ENCODE measurements around the gene KCNH3. TPM values are rescaled to one million over a fixed set of nuclear protein-coding genes. Genes with fewer than 3 reads are reported as not detected.

Gene KCNH3
- total RNA-seq, 2 experiments from 2014 or later, result 8.0 to 9.1 TPM

DNA sequence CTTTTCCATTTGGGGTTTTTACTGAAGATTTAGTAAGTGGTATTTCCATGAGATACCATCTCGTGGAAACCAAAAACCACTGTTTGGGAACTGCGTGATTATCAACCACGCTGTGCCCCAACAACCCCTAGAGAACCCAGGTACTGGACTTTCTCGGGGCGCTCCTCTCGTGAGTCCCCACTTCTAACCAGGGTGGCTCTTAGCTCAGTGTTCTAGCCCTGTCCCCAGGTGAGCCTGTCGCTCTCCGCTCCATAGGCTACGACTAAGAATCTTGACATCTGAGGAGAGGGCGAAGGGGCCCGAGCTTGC is 28.4 kb downstream of the KCNH3 start:
- peak overlapping the region; percentile 100 for H3K4me3 Mint-ChIP-seq
- H3K4me1 Mint-ChIP-seq (ENCODE audit: low read depth), result peaks cover 51% of the 10 kb centered on the region
- CTCF ChIA-PET, result interaction anchor here (1.0 to 2.4 kb wide), 8 partner anchors 13 to 221 kb away, joined by 3 to 11 read pairs (median 3); partner anchors contain the start of genes PRPF40B and SPATS2
- H3K36me3 Mint-ChIP-seq (ENCODE audit: low read depth), result peaks cover 26% of the 10 kb centered on the region
- TF ChIP-seq, protein P1, sequence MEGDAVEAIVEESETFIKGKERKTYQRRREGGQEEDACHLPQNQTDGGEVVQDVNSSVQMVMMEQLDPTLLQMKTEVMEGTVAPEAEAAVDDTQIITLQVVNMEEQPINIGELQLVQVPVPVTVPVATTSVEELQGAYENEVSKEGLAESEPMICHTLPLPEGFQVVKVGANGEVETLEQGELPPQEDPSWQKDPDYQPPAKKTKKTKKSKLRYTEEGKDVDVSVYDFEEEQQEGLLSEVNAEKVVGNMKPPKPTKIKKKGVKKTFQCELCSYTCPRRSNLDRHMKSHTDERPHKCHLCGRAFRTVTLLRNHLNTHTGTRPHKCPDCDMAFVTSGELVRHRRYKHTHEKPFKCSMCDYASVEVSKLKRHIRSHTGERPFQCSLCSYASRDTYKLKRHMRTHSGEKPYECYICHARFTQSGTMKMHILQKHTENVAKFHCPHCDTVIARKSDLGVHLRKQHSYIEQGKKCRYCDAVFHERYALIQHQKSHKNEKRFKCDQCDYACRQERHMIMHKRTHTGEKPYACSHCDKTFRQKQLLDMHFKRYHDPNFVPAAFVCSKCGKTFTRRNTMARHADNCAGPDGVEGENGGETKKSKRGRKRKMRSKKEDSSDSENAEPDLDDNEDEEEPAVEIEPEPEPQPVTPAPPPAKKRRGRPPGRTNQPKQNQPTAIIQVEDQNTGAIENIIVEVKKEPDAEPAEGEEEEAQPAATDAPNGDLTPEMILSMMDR (IDR thresholded peaks at IDR 0.05), result no peak
- ATAC-seq, result peak; percentile 12
- DNase-seq, result no peak
- H3K9me3 Mint-ChIP-seq, result no peaks in the 10 kb centered on the region
- intact Hi-C loops (cut with micrococcal nuclease), result no loop called here
- H3K27ac Mint-ChIP-seq, result peak overlapping the region; percentile 96
- no peaks in the 10 kb centered on the region for H3K27me3 Mint-ChIP-seq
- POLR2A ChIA-PET, result interaction anchor here (0.6 to 1.9 kb wide), 11 partner anchors 11 to 225 kb away, joined by 3 to 10 read pairs (median 4); partner anchors contain the start of genes PRPF40B and SPATS2

DNA sequence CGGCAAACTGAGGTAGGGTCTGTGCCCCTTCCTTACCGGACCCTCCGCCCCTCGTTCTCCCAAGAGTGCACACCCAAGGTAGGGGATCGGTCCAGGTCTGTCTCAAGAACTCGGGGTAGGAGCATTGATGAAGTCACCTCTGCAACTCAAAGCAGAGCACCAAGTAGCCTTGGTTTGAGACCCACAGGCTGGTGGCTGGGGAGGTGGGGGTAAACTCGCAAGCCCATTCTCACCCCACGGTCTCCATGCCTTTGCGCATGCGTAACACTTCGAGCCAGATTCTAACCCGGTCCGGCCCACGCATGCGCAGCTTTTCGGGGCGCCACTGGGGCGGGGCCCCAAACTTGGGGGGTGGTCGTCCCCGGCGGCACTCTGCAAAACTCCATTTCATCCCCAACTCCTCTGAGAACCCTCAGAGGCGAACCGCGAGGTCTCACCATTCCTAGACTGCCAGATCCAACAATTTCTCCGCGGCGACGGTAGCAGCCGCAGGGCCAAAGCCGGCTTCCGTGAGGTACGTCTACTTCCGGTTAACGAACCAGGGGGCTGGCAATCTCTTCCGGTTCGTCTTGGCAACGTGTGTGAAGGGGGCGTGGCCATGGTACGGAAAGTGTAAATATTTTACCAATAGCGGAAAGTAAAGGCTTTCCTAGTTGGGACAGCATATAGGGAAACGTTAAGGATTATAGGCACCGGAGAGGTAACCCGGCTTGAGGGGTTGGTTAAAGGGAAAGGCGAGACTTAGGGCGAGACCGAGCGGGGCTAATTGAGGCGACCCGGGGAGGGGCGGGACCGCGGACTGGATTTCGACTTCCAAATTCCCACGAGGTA is 29.0 kb downstream of the KCNH3 start, which contains the start of gene MCRS1:
MCRS1 (minus strand) TSS at position 532 of the 831 bp plus-strand sequence. CDS start 1,411 bp downstream, outside the sequence.
- peak; percentile 93 for DNase-seq
- Mint-ChIP-seq H3K27me3 (no peaks in the 10 kb centered on the region), H3K4me1 (ENCODE audit: low read depth) (peaks cover 50% of the 10 kb centered on the region), H3K9me3 (no peaks in the 10 kb centered on the region), H3K36me3 (ENCODE audit: low read depth) (peaks cover 21% of the 10 kb centered on the region), H3K27ac (peak within 1 kb of the TSS; percentile 96), H3K4me3 (peak within 1 kb of the TSS; percentile 100)
- POLR2A ChIA-PET, result interaction anchor here (0.6 to 1.9 kb wide), 12 partner anchors 9 to 226 kb away, joined by 3 to 10 read pairs (median 4); partner anchors contain the start of genes PRPF40B and SPATS2
- CTCF ChIA-PET, result interaction anchor here (1.0 to 2.4 kb wide), 9 partner anchors 12 to 222 kb away, joined by 3 to 11 read pairs (median 3); partner anchors contain the start of genes PRPF40B and SPATS2
- intact Hi-C loops (cut with micrococcal nuclease), result no loop called here
- peak; percentile 92 for ATAC-seq
- TF ChIP-seq, protein P1 (IDR thresholded peaks at IDR 0.05), result no peak

DNA sequence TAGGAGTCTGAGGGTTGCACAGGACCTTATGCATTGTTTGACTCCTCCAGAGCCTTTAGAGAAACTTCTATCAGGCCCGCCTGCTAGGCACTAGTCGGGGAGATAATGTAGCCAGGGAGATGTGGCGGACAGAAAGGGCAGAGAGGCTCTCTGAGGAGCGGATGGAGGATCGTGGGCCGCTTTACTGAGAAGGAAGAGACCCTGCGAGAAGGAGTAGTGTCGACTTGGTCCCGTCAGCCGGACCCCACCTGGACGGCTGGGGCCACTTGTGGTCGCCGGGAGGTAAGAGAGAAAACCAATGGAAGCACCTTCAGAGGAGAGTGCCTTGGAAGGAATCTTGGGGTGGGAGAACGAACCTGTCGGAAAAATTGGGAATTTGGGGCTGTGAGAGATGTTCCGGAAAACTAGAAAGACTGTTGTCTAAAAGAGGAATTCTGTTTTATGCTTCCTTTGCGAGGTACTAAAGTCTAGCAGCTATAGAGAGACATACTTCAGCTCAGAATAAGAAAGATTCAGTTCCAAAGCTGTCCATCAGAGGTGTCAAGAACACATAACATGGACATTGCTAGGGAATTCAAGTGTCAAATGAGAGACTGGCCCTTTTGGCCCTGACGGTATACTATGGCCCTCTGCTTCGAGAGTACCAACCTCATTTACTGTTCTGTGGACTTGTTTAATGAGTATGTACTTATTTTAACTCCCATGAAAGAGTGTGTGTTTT is 29.8 kb downstream of the KCNH3 start:
- no peaks in the 10 kb centered on the region for H3K9me3 Mint-ChIP-seq
- POLR2A ChIA-PET, result interaction anchor here (1.0 kb wide), 1 partner anchor 8 kb away, joined by 3 read pairs; no protein-coding TSS in a partner anchor
- peak; percentile 31 for ATAC-seq
- TF ChIP-seq, protein P1 (IDR thresholded peaks at IDR 0.05), result no peak
- peak overlapping the region; percentile 96 for H3K27ac Mint-ChIP-seq
- peaks cover 17% of the 10 kb centered on the region for H3K36me3 Mint-ChIP-seq (ENCODE audit: low read depth)
- H3K27me3 Mint-ChIP-seq, result no peaks in the 10 kb centered on the region
- peaks cover 50% of the 10 kb centered on the region for H3K4me1 Mint-ChIP-seq (ENCODE audit: low read depth)
- DNase-seq, result no peak
- peak overlapping the region; percentile 100 for H3K4me3 Mint-ChIP-seq
- CTCF ChIA-PET, result interaction anchor here (0.9 to 1.0 kb wide), 2 partner anchors 54 to 211 kb away, joined by 3 read pairs; no protein-coding TSS in a partner anchor
- intact Hi-C loops (cut with micrococcal nuclease), result no loop called here

DNA sequence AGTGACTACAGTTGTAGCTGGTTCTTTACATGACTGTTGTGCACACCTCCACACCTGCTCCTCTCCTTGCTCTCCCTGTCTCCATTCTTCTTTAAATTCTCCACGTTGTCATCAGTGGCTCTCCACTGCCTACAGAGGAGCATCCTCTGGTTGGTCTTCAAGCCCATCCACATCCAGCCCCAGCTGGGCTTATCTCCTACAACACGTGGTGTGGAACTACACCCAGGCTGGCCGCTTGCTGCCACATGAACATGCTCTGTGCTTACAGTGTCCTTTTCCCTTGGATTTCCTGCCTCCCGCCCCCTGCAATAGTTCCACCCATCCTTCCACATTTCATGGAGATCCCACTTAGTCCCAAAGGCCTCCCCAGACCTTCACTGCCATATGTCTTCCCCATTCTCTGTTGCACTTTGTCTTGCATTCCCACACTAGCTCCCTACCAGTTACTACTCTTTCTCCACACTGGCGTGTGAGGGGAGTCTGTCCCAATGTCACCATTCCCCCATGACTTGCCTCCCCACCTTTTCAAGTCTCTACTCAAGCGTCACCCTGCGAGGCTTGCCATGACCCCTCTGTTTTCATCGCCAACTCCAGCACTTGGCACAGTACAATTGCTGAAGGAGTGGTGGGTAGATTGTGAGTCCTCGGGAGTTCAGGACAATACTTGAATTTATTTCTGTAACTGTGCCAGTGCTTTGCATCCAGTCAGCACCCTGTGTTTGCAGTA is 38.9 kb downstream of the KCNH3 start:
- CTCF ChIA-PET, result interaction anchor here (1.1 to 7.5 kb wide), 4 partner anchors 22 to 219 kb away, joined by 3 to 65 read pairs (median 24); partner anchors contain the start of gene PRPF40B
- intact Hi-C loops (cut with micrococcal nuclease), result no loop called here
- TF ChIP-seq, protein P1 (IDR thresholded peaks at IDR 0.05), result no peak
- POLR2A ChIA-PET, result interaction anchor here (1.5 kb wide), 1 partner anchor 11 kb away, joined by 3 read pairs; no protein-coding TSS in a partner anchor
- no peak for DNase-seq
- Mint-ChIP-seq H3K27ac (no peak overlapping the region), H3K4me3 (no peak overlapping the region), H3K4me1 (ENCODE audit: low read depth) (peaks cover 15% of the 10 kb centered on the region), H3K36me3 (ENCODE audit: low read depth) (peaks cover 8% of the 10 kb centered on the region), H3K27me3 (no peaks in the 10 kb centered on the region), H3K9me3 (no peaks in the 10 kb centered on the region)
- ATAC-seq, result no peak

Data from activated CD8-positive, alpha-beta T cell treated with anti-CD3 and anti-CD28 coated beads for 36 hours (primary cell).